Lower leg skin (tissue), 3 donors: ENCODE data around the gene CPEB2.

Experiments used
- CTCF ChIP-seq, 3 donors: fragments of 450-650 bp; IDR thresholded peaks; one replicate each; pipeline ENCODE4 v1.5.1; 2016; ENCODE audit warnings: antibody characterized with exemption in 3 of 3, mild to moderate bottlenecking in 3 of 3, moderate library complexity in 2 of 3
- POLR2A ChIP-seq, 2 donors: fragments of 450-650 bp; IDR thresholded peaks; one replicate each; pipeline ENCODE4 v1.6.1; 2016 to 2017; ENCODE audit warnings: antibody characterized with exemption in 2 of 2, mild to moderate bottlenecking in 1 of 2, moderate library complexity in 1 of 2

GRCh38 chr4:14994242-14994641 lies 8.0 kb upstream of the CPEB2 start:
- TF ChIP-seq CTCF (IDR thresholded peaks at IDR 0.05) (no peak), POLR2A (IDR thresholded peaks at IDR 0.05) (no peak)
